Measurements from ENCODE around the gene ID2. TPM values are rescaled to one million over a fixed set of nuclear protein-coding genes. Genes with fewer than 3 reads are reported as not detected.

ID2 gene
- total RNA-seq, 2 donors from 2014 or later: 172 to 238 TPM

GRCh38 chr2:8679567-8679826 is 2.4 kb upstream of the ID2 start:
- peaks cover 5% of the 10 kb centered on the region for H3K4me1 ChIP-seq (replicated peaks)
- H3K9me3 ChIP-seq: no peaks in the 10 kb centered on the region
- 11% methylated on average over 8 of the region's 8 CpGs for WGBS
- peak overlapping the region; percentile 97 to 98 for H3K27ac ChIP-seq
- no peaks in the 10 kb centered on the region for H3K27me3 ChIP-seq (replicated peaks; ENCODE audit: insufficient read depth)
- intact Hi-C loops (cut with DNase I): loop anchor here (2.0 kb wide), 1 partner anchor 675 kb away; no protein-coding TSS in a partner anchor
- peak overlapping the region; percentile 47 to 60 for H3K4me3 ChIP-seq
- TF ChIP-seq POLR2A (IDR thresholded peaks at IDR 0.05) (no peak), CTCF (IDR thresholded peaks at IDR 0.05) (no peak), POLR2AphosphoS5 (IDR thresholded peaks at IDR 0.05) (no peak)
- H3K36me3 ChIP-seq: no peaks in the 10 kb centered on the region
- DNase-seq (ENCODE audit: low spot score): no peak

GRCh38 chr2:8679827-8680731 is 1.8 kb upstream of the ID2 start:
- H3K27me3 ChIP-seq (replicated peaks; ENCODE audit: insufficient read depth): no peaks in the 10 kb centered on the region
- WGBS: 17% methylated on average over 19 of the region's 19 CpGs
- H3K36me3 ChIP-seq: no peaks in the 10 kb centered on the region
- H3K4me1 ChIP-seq (replicated peaks): peaks cover 5% of the 10 kb centered on the region
- peak overlapping the region; percentile 47 to 60 for H3K4me3 ChIP-seq
- H3K27ac ChIP-seq: peak overlapping the region; percentile 97 to 98
- TF ChIP-seq POLR2AphosphoS5 (IDR thresholded peaks at IDR 0.05) (peak; percentile 13), CTCF (IDR thresholded peaks at IDR 0.05) (no peak)
- no peaks in the 10 kb centered on the region for H3K9me3 ChIP-seq
- peak; percentile 51 for DNase-seq (ENCODE audit: low spot score)
- intact Hi-C loops (cut with DNase I): loop anchor here (2.0 to 10.0 kb wide), 4 partner anchors 545 to 1565 kb away; no protein-coding TSS in a partner anchor

GRCh38 chr2:8680822-8681760 is 765 bp upstream of the ID2 start:
- intact Hi-C loops (cut with DNase I): loop anchor here (10.0 kb wide), 3 partner anchors 546 to 1566 kb away; no protein-coding TSS in a partner anchor
- Histone ChIP-seq H3K36me3 (no peaks in the 10 kb centered on the region), H3K27me3 (replicated peaks; ENCODE audit: insufficient read depth) (no peaks in the 10 kb centered on the region), H3K4me1 (replicated peaks) (peaks cover 5% of the 10 kb centered on the region), H3K27ac (peak overlapping the region; percentile 97 to 98), H3K4me3 (peak overlapping the region; percentile 41 to 54), H3K9me3 (no peaks in the 10 kb centered on the region)
- no peak for TF ChIP-seq CTCF (IDR thresholded peaks at IDR 0.05)
- peak; percentile 3 for TF ChIP-seq POLR2A (IDR thresholded peaks at IDR 0.05)
- TF ChIP-seq POLR2AphosphoS5 (IDR thresholded peaks at IDR 0.05): peak; percentile 35
- peak; percentile 52 for DNase-seq (ENCODE audit: low spot score)
- WGBS: under 1% methylated on average over 29 of the region's 30 CpGs

- peak overlapping the region; percentile 79 to 82 for H3K27ac ChIP-seq
- H3K4me1 ChIP-seq (replicated peaks): no peaks in the 10 kb centered on the region
- H3K27me3 ChIP-seq (replicated peaks; ENCODE audit: insufficient read depth): no peaks in the 10 kb centered on the region
- WGBS: under 1% methylated on average over 30 of the region's 30 CpGs
- TF ChIP-seq CTCF (IDR thresholded peaks at IDR 0.05): peak in 1 of 4 experiments; percentile 25
- no peak for TF ChIP-seq POLR2AphosphoS5 (IDR thresholded peaks at IDR 0.05)
- H3K4me3 ChIP-seq: peak overlapping the region; percentile 62 to 64
- no peaks in the 10 kb centered on the region for H3K9me3 ChIP-seq
- no peaks in the 10 kb centered on the region for H3K36me3 ChIP-seq
- intact Hi-C loops (cut with DNase I): loop anchor here (10.0 kb wide), 3 partner anchors 548 to 1568 kb away; no protein-coding TSS in a partner anchor
- DNase-seq (ENCODE audit: low spot score): peak; percentile 62
These were observed 1.1 kb downstream of the ID2 start for GRCh38 chr2:8682719-8683667.
